DND-41 (cell line): Measurements from ENCODE around the gene PCDHA4.
"Not testable (repeated sequence)": the region's sequence is repeated elsewhere in the genome, so short reads cannot be mapped to it uniquely, and the experiment has no call there.

ENCODE experiments used
- ATAC-seq: fragments of 200-7000 bp; cut with Tn5 transposase; 3 replicates; pipeline ENCODE4 v1.9.1; 2021; ENCODE audit warnings: low read depth; ENCODE audit not compliant: insufficient read depth
- DNase-seq: peaks from one replicate; pipeline ENCODE4 v3.0.0-alpha.2; 2020
- H2AFZ ChIP-seq: 2 replicates; pipeline ENCODE4 v1.6.0; 2012; ENCODE audit warnings: low read depth, low read length
- H3K27ac ChIP-seq: 2 replicates; pipeline ENCODE4 v1.5.1; 2012; ENCODE audit warnings: low read length, inconsistent platforms
- H3K27me3 ChIP-seq: fragments of 200-600 bp; sonication (generic); 2 replicates; pipeline ENCODE4 v1.6.0; 2012; ENCODE audit warnings: low read length, mild to moderate bottlenecking, inconsistent platforms; ENCODE audit not compliant: insufficient read depth, poor library complexity
- H3K36me3 ChIP-seq: 2 replicates; pipeline ENCODE4 v1.5.1; 2012; ENCODE audit warnings: low read length, inconsistent platforms; ENCODE audit not compliant: insufficient read depth
- H3K4me1 ChIP-seq: 2 replicates; pipeline ENCODE4 v1.5.1; 2012; ENCODE audit warnings: mild to moderate bottlenecking, low read length; ENCODE audit not compliant: insufficient read depth
- H3K4me2 ChIP-seq: 2 replicates; pipeline ENCODE4 v1.6.0; 2012; ENCODE audit warnings: mild to moderate bottlenecking, moderate library complexity, low read length, inconsistent platforms; ENCODE audit not compliant: insufficient read depth
- H3K4me3 ChIP-seq, 2 experiments: fragments of 200-600 bp in 1 of 2; shearing (Covaris generic) in 1 of 2; 2 replicates each; pipeline ENCODE4 v1.5.1; 2012 to 2016; ENCODE audit warnings: inconsistent platforms in 2 of 2, low read length in 2 of 2, mild to moderate bottlenecking in 2 of 2, low read depth in 1 of 2, moderate library complexity in 1 of 2
- H3K79me2 ChIP-seq: 2 replicates; pipeline ENCODE4 v1.6.0; 2012; ENCODE audit warnings: low read length, inconsistent platforms; ENCODE audit not compliant: insufficient read depth
- H3K9ac ChIP-seq: 2 replicates; pipeline ENCODE4 v1.6.0; 2012; ENCODE audit warnings: low read depth, mild to moderate bottlenecking, inconsistent platforms, low read length, moderate library complexity
- H3K9me3 ChIP-seq: 2 replicates; pipeline ENCODE4 v1.5.1; 2012; ENCODE audit warnings: low read length, moderate library complexity, mild to moderate bottlenecking, inconsistent platforms; ENCODE audit not compliant: insufficient read depth, severe bottlenecking
- H4K20me1 ChIP-seq: 2 replicates; pipeline ENCODE4 v1.6.0; 2012; ENCODE audit warnings: low read length; ENCODE audit not compliant: insufficient read depth
- CTCF ChIP-seq: IDR thresholded peaks from 2 replicates; pipeline ENCODE4 v1.5.1; 2012; ENCODE audit warnings: borderline replicate concordance, low read length, moderate library complexity, mild to moderate bottlenecking; ENCODE audit not compliant: poor library complexity, severe bottlenecking; ENCODE audit errors: extremely low read depth
- EZH2 ChIP-seq: IDR thresholded peaks from 3 replicates; pipeline ENCODE4 v1.6.1; 2012; ENCODE audit warnings: borderline replicate concordance, low read depth, mild to moderate bottlenecking, moderate library complexity, low read length, inconsistent platforms; ENCODE audit not compliant: severe bottlenecking

Gene PCDHA4

GRCh38 chr5:140802781-140803271 is 4.0 kb upstream of the PCDHA4 start:
- no peaks in the 10 kb centered on the region for H3K36me3 ChIP-seq
- no peaks in the 10 kb centered on the region for H3K9me3 ChIP-seq
- no peak overlapping the region for H3K9ac ChIP-seq
- no peaks in the 10 kb centered on the region for H3K4me1 ChIP-seq
- H3K4me2 ChIP-seq = no peak overlapping the region
- H3K27me3 ChIP-seq = no peaks in the 10 kb centered on the region
- H3K4me3 ChIP-seq = no peak overlapping the region
- TF ChIP-seq CTCF (no peak), EZH2 (no peak)
- DNase-seq = no peak
- H2AFZ ChIP-seq = no peak overlapping the region
- no peaks in the 10 kb centered on the region for H3K79me2 ChIP-seq
- no peak overlapping the region for H3K27ac ChIP-seq
- no peaks in the 10 kb centered on the region for H4K20me1 ChIP-seq
- no peak for ATAC-seq

GRCh38 chr5:140808241-140808888 is 1.5 kb downstream of the PCDHA4 start:
- not testable (repeated sequence) for H3K4me1 ChIP-seq, H3K27ac ChIP-seq, H3K9me3 ChIP-seq, H3K36me3 ChIP-seq, DNase-seq, H2AFZ ChIP-seq, H3K79me2 ChIP-seq, H3K27me3 ChIP-seq, H3K9ac ChIP-seq, H4K20me1 ChIP-seq, ATAC-seq, H3K4me3 ChIP-seq, H3K4me2 ChIP-seq

- no peak overlapping the region for H2AFZ ChIP-seq
- H3K79me2 ChIP-seq = no peaks in the 10 kb centered on the region
- ATAC-seq = no peak
- DNase-seq = no peak
- no peaks in the 10 kb centered on the region for H3K27me3 ChIP-seq
- TF ChIP-seq CTCF (no peak), EZH2 (no peak)
- no peaks in the 10 kb centered on the region for H3K4me1 ChIP-seq
- H3K9ac ChIP-seq = no peak overlapping the region
- no peak overlapping the region for H3K4me2 ChIP-seq
- no peak overlapping the region for H3K4me3 ChIP-seq
- no peak overlapping the region for H3K27ac ChIP-seq
- no peaks in the 10 kb centered on the region for H3K36me3 ChIP-seq
- H3K9me3 ChIP-seq = no peaks in the 10 kb centered on the region
- no peaks in the 10 kb centered on the region for H4K20me1 ChIP-seq
Measured at GRCh38 chr5:140808889-140809291, 2.0 kb downstream of the PCDHA4 start.

- Histone ChIP-seq H3K79me2 (no peaks in the 10 kb centered on the region), H3K36me3 (no peaks in the 10 kb centered on the region), H3K4me3 (no peak within 1 kb of the TSS), H3K27me3 (no peaks in the 10 kb centered on the region), H3K4me2 (no peak within 1 kb of the TSS), H3K27ac (no peak within 1 kb of the TSS), H4K20me1 (no peaks in the 10 kb centered on the region), H3K9me3 (no peaks in the 10 kb centered on the region), H3K9ac (no peak within 1 kb of the TSS), H3K4me1 (no peaks in the 10 kb centered on the region), H2AFZ (no peak within 1 kb of the TSS)
- no peak for DNase-seq
- ATAC-seq = no peak
- TF ChIP-seq EZH2 = no peak
- TF ChIP-seq CTCF = no peak
Measured at GRCh38 chr5:140821375-140822280, 14.8 kb downstream of the PCDHA4 start, which contains the start of gene PCDHA5. Gene PCDHA5 (plus strand): TSS chr5:140821613.
